GM19324 (cell line): Measurements from ENCODE around the gene LRP1B.
"Not testable (repeated sequence)": the region's sequence is repeated elsewhere in the genome, so short reads cannot be mapped to it uniquely, and the experiment has no call there.

Experiments
- ATAC-seq: cut with Tn5 transposase; IDR thresholded peaks from one replicate; pipeline ENCODE4 v1.9.1; 2021; ENCODE audit warnings: mild to moderate bottlenecking, moderate library complexity; ENCODE audit not compliant: unreplicated experiment, low FRiP score

The LRP1B gene

GRCh38 chr2:140455315-140455714, 1675.5 kb downstream of the LRP1B start:
- ATAC-seq, result no peak

DNA sequence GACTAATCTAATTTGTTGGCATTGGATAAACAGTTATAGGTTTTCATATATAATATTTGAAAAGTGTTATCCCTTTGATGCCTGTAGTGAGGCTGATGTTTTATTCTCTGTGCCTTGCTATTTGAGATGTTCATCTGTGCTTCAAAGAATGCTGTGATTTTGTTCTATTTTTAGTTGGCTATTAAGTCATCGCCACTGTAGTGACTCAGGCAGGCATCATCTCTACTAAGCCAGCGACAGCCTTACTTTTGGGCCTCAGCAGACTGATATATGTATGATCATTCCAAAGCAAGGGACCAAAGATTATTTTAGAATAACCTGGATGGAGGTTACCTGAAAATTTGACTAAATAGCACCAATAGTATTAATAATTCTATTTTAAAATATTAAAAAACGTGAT, 1676.1 kb downstream of the LRP1B start:
- no peak for ATAC-seq

DNA sequence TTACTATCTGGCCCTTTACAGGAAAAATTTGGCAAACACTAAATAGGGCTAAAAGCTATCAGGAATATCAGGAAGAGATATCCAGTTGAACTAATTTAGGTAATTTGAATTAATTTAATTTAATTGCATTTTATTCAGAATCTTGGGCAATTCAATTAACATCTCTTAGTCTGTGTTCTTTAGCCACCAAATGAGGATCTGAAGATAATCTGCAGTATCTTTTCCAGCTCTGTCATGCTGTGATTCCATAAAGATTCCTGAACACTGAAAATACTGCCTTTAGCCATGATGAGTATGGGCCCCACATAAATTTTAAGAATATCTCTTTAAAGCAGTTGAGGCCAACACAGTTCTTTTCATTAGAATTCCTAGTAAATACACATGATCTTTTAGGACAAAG, 1679.5 kb downstream of the LRP1B start:
- ATAC-seq, result no peak

DNA sequence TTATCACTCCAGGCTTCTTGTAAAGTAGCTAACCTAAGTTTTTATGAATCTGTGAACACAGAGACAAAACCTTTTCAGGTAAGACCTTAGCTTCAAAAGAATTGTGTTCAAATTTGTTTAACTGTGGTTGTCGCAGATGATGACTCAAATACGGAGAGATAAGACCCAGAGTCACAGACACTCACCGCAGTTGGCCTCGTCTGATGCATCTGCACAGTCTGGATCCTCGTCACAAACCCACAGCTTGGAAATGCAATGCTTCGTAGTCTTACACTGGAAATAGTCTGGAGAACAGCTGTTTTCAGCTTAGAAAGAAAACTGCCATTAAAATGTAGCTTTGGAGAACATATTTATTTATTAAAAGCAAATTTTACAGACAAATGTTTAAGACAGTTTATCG, 1688.5 kb downstream of the LRP1B start:
- ATAC-seq, result no peak

DNA sequence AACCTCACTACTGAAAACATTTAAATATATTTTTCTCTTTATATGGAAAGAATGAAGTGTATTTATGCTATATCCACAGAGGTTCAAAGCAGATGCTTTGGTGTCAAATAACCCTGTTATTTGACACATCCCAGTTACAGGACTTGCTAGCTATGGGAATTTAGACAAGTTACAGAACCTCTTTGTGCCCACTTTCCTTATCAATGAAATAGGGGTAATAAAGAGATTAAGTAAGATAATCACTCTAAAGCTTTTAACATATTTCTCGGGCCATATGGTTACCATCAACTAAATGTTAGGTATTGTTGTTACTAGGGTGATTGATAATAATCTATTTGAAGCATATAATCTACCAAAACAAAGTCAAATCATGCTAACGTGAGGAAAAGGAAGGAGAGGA, 1690.0 kb downstream of the LRP1B start:
- ATAC-seq, result no peak

DNA sequence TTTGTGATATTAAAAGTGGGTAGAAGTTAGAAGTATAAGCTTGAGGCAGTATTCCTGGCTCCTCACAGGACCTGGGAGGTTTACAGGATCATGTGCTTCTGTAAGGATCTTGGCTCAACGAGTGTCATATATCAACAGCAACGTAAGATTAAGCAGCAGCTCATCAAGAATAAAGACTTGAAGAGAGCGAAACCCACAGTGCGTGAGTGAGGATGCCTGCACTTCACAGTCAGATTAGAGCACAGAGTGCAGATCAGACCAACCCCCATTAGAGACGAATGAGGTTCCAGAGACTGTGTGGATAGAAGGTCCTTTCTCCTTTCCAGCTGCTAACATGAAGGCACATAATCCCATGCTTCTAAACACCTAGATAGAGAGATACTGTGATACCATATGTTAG, 1693.9 kb downstream of the LRP1B start:
- ATAC-seq, result no peak

- not testable (repeated sequence) for ATAC-seq
Observed at GRCh38 chr2:140427033-140427432, 1703.8 kb downstream of the LRP1B start.

DNA sequence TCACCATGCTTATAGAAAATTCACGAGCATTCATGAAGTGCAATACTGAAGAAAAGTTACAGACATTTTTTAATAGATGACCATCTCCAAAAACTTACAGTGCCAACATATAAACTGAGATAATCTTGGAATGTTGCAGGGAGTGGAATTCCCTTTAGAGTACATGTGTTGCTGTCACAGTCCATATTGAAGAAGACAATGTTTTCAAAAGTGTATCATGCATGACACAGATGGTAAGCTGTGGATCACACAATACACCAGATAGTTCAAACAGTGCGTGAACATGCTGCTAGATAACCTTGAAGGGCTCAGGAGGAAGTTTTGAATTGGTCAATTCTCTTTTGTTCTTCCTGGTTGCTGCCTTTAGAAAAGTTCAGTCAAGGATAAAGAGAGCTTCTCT, 1706.3 kb downstream of the LRP1B start:
- ATAC-seq, result no peak

DNA sequence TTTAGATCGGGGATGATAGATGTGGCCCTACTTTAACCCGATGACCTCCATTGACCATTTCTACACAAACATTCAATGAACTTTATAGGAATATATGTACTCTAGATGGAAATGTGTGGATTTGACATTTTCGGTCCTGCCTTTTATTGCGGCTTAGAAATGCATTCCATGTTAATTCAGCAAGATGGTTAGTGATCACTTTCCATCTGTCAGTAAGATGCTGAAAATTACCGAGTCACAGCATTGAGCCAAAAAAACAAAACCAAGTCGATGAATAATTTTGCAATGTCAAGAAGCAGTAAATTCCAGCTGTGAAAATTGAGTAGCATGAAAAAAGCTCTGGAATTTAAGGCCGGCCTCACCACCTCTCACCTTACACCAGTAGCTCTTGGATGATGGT, 1708.1 kb downstream of the LRP1B start:
- no peak for ATAC-seq

DNA sequence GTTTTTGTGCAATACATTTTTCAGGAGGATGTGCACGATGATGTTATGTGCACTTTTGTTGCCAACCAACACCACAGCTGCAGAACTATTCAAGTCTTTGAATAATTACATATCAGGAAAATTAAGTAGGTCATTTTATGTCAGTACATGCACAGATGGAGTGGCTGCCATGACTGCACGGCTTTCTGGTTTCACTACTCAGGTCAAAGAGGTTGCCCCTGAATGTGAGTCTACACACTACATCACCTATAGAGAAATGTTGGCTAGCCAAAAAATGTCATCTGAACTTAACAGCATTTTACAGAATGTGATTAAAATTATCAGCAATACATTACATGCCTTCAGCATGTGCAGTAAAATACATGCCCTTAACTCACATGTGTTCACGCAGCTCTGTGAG, 1713.3 kb downstream of the LRP1B start:
- ATAC-seq, result no peak

- ATAC-seq, result no peak
Observed at GRCh38 chr2:140416577-140416976, 1714.2 kb downstream of the LRP1B start.

DNA sequence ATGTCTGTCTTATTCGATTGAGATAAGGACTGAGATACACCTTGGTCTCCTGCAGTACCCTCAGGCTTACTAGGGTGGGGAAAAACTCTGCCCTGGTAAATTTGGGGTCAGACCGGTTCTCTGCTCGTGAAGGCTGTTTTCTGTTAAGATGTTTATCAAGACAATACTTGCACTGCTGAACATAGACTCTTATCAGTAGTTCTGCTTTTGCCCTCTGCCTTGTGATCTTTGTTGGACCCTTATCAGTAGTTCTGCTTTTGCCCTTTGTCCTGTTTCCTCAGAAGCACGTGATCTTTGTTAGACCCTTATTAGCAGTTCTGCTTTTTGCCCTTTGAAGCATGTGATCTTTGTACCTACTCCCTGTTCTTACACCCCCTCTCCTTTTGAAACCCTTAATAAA, 1715.8 kb downstream of the LRP1B start:
- ATAC-seq, result not testable (repeated sequence)

DNA sequence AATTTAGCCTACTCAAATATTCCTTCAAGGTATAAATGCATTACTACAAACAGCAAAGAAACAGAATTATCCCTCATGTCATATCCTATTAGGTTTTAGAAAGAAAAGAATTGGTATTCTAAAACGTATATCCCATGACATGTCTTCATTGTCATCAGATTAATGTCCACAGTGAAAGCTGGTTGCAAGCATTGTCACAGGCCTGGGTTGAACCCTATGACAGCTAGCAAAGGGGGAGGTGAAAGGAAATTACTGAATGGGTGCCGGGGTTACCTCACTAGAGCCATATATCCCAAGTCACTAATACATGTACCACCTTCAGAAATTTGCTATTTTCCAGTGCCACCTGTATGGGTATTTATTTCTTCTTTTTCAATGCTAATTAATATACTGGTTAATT, 1720.1 kb downstream of the LRP1B start:
- no peak for ATAC-seq

DNA sequence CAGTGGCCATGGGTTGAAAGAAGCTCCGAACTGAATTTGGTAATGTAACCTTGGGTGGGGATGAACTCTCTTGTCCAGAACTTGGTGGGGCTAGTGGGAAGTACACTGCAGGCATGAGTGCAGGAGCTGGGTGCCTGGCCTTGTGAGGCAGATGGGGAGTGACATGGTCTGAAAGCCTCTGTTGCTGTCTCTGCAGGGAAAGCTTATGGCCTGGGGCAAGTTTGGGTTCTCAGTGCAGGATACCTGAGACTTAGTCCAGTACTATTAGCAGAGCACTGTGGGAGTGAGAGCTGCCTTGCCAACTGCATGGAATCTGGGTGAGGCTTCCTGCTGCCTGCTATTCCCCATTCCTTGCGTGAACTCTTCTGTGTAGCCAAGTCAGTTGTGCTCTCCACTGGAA, 1729.8 kb downstream of the LRP1B start:
- no peak for ATAC-seq

GRCh38 chr2:140392824-140393223, 1738.0 kb downstream of the LRP1B start:
- no peak for ATAC-seq

DNA sequence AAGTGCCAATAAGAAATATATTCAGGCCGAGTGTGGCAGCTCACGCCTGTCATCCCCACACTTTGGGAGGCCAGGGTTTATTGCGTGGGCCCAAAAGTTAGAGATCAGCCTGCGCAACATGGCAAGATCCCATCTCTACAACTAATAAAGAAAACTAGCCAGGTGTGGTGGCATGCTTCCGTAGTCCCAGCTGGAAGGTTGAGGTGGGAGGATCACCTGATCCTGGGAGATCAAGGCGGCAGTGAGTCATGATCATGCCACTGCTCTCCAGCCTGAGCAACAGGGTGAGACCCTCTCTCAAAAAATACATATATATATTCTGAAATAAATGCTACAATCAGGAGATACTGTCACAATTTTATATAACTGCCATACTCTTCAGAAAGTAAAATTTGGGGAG, 1745.9 kb downstream of the LRP1B start:
- ATAC-seq, result no peak

- no peak for ATAC-seq
Observed at GRCh38 chr2:140383781-140384180, 1747.0 kb downstream of the LRP1B start.

DNA sequence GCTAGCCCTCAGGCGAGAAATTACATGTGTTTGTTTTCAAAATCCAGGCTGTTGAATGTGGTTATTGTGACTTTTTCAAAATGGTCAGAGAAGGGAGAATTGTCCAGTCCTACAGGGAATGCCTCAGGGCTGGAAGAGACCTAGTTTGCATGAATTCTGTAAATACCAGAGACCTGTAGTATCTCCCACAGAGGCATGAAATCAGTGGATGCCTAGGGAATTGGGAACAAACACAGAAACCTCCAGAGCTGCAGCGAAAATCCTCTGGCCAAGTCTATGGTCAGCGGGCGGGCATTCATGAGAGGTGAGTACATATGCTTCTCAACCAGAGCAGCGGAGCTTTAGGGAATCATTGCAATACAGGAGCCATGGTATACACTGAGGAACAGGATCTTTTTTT, 1754.1 kb downstream of the LRP1B start:
- no peak for ATAC-seq

- ATAC-seq, result no peak
Observed at GRCh38 chr2:140363131-140363530, 1767.7 kb downstream of the LRP1B start.

DNA sequence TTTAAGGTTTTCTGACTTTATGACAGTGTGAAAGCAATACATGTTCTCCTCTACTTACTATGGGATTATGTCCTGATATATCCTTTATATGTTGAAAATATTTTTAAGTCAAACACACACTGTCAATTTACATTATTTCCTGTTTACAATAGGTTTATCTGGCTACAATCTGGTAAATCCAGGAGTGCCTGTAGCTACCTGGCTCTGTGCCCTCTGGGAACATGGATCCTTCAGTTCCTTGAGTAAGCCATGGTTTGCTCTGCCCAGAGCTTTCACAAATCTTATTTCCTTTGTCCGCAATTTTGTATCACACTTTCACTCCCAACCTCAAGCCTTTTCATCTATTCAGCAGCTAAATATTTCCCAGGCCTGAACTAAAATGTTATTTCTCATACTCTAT, 1768.5 kb downstream of the LRP1B start:
- ATAC-seq, result no peak

DNA sequence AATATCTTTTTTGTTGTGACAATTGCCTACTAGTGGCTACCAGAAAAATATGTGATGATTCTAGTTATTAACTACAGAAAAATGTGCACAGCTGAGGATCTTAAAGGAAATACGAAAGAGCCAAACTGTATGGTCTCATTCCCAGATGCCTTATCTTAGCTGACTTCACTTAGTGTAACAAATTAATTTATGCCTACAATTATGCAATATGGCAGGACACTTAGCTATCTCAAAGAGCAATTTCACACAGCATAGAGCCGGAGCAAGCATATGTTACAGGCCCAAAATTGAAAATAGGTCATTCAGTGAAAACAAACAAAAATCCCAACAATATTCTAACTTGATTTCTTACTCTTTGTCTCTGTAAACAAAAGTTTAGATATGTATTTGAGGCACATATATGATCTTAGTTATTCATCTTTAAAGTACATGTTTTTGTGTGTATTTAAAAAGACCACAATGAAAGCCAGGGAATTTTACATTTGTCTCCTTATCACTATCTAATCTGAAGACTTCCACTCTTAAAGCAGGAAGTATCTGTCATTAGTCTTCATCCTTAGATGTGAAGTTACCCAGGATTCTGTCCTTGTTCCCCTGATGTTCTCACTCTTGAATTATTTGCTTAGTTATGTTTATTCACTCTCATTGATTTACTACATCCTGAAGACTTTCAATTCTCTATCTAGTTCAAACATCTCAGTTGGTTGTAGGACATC, 1771.6 kb downstream of the LRP1B start:
- ATAC-seq, result no peak

GRCh38 chr2:140356697-140357096, 1774.1 kb downstream of the LRP1B start:
- ATAC-seq, result no peak

GRCh38 chr2:140355511-140356090, 1775.2 kb downstream of the LRP1B start:
- ATAC-seq, result no peak
